ENCODE measurements around the gene CDR2. TPM values are rescaled to one million over a fixed set of nuclear protein-coding genes. Genes with fewer than 3 reads are reported as not detected.

The CDR2 gene
- total and polyA plus RNA-seq, 9 of the 15 experiments (the other 6 are each of a cell fraction or from before 2014, with no cell fraction given), result 4.6 to 30.3 (median 19.9) TPM

- TF ChIP-seq RREB1 (CRISPR knock-in tag; IDR thresholded peaks at IDR 0.05), result no peak
- TF ChIP-seq HDGF (IDR thresholded peaks at IDR 0.05), result no peak
- TF ChIP-seq MBD1 (CRISPR knock-in tag; IDR thresholded peaks at IDR 0.05), result 0 out of 2 replicates have a peak, but pooled peaks have one; percentile 26
- no peak for TF ChIP-seq FOXJ3 (CRISPR knock-in tag; IDR thresholded peaks at IDR 0.05)
- TF ChIP-seq TOE1 (IDR thresholded peaks at IDR 0.05; ENCODE audit: borderline replicate concordance), result peak; percentile 37; the same call in 1 of the 2 replicates
- TF ChIP-seq TOE1 (CRISPR knock-in tag; IDR thresholded peaks at IDR 0.05; ENCODE audit: borderline replicate concordance, low read depth), result no peak
- TF ChIP-seq ETV6 (IDR thresholded peaks at IDR 0.05; ENCODE audit: borderline replicate concordance in 1 of 2, low read depth in 2 of 2, low read length in 1 of 2), result 0 out of 4 replicates have a peak, but pooled peaks of 1 of the 2 experiments have one; percentile 16
- TF ChIP-seq ETV6 (CRISPR knock-in tag; IDR thresholded peaks at IDR 0.05; ENCODE audit: borderline replicate concordance), result no peak
- no peak for TF ChIP-seq CBFA2T2 (conservative IDR thresholded peaks at IDR 0.05)
- TF ChIP-seq SLC30A9 (CRISPR knock-in tag; IDR thresholded peaks at IDR 0.05), result no peak
- TF ChIP-seq ZNF316 (IDR thresholded peaks at IDR 0.05), result peak; percentile 93
- TF ChIP-seq KAT7 (CRISPR knock-in tag; IDR thresholded peaks at IDR 0.05; ENCODE audit: borderline replicate concordance), result no peak
- TF ChIP-seq HDAC1 (IDR thresholded peaks at IDR 0.05), result peak in 1 of 2 experiments; percentile 14; a peak in 1 of 4 replicates
- no peak for TF ChIP-seq RBBP5 (IDR thresholded peaks at IDR 0.05; ENCODE audit: borderline replicate concordance, insufficient read depth, low read length, poor library complexity, severe bottlenecking)
- TF ChIP-seq KDM1A (IDR thresholded peaks at IDR 0.05), result no peak
- TF ChIP-seq FOSL1 (tag; conservative IDR thresholded peaks at IDR 0.05), result peak; percentile 46; the same call in 1 of the 2 replicates
- no peak for TF ChIP-seq HLTF (IDR thresholded peaks at IDR 0.05)
- TF ChIP-seq KLF6 (CRISPR knock-in tag; IDR thresholded peaks at IDR 0.05; ENCODE audit: borderline replicate concordance), result no peak
- TF ChIP-seq TEAD4 (IDR thresholded peaks at IDR 0.05; ENCODE audit: low read length), result peak; percentile 84; the same call in 1 of the 2 replicates
- TF ChIP-seq TEAD4 (CRISPR knock-in tag; IDR thresholded peaks at IDR 0.05; ENCODE audit: borderline replicate concordance), result no peak
- TF ChIP-seq ESRRA (IDR thresholded peaks at IDR 0.05; ENCODE audit: borderline replicate concordance, low read depth), result peak; percentile 30; the same call in 1 of the 2 replicates
These were observed 78.0 kb downstream of the CDR2 start (continued) for GRCh38 chr16:22296225-22297113.
